Measurements from ENCODE around the gene DBF4B. TPM values are rescaled to one million over a fixed set of nuclear protein-coding genes. Genes with fewer than 3 reads are reported as not detected.

DBF4B gene
- polyA plus RNA-seq, 1 of the 3 experiments (the other 2 are of a cell fraction): 8.3 TPM

GRCh38 chr17:44769647-44770084 lies 61.2 kb downstream of the DBF4B start:
- POLR2A ChIA-PET: no interaction called here
- no peak for TF ChIP-seq MEF2A (IDR thresholded peaks at IDR 0.05; ENCODE audit: borderline replicate concordance, low read depth)
- no peak for TF ChIP-seq MXI1 (IDR thresholded peaks at IDR 0.05; ENCODE audit: low read depth, low read length)
- no peak for TF ChIP-seq PBX3 (IDR thresholded peaks at IDR 0.05)
- TF ChIP-seq RCOR1 (IDR thresholded peaks at IDR 0.05; ENCODE audit: low read length): no peak
- TF ChIP-seq GABPA (IDR thresholded peaks at IDR 0.05; ENCODE audit: low read depth): no peak
- no peak for TF ChIP-seq ELF1 (IDR thresholded peaks at IDR 0.05)
- TF ChIP-seq REST (IDR thresholded peaks at IDR 0.05; ENCODE audit: low read depth, low read length): no peak
- TF ChIP-seq SMC3 (IDR thresholded peaks at IDR 0.05; ENCODE audit: low read depth, low read length): no peak
- no peak for TF ChIP-seq NRF1 (IDR thresholded peaks at IDR 0.05; ENCODE audit: low read depth, low read length)
- TF ChIP-seq RAD21 (IDR thresholded peaks at IDR 0.05; ENCODE audit: low read length): no peak
- TF ChIP-seq MAX (IDR thresholded peaks at IDR 0.05; ENCODE audit: low read depth): no peak
- TF ChIP-seq EZH2phosphoT487 (IDR thresholded peaks at IDR 0.05; ENCODE audit: borderline replicate concordance, low read depth): no peak
- TF ChIP-seq RFX5 (IDR thresholded peaks at IDR 0.05; ENCODE audit: low read length): no peak
- no peak for TF ChIP-seq CHD2 (IDR thresholded peaks at IDR 0.05; ENCODE audit: low read length, partially characterized antibody)
- TF ChIP-seq RXRA (IDR thresholded peaks at IDR 0.05; ENCODE audit: borderline replicate concordance, low read depth): no peak
- TF ChIP-seq JUND (IDR thresholded peaks at IDR 0.05): no peak
- no peak for TF ChIP-seq SIN3A (IDR thresholded peaks at IDR 0.05; ENCODE audit: borderline replicate concordance, low read depth, low read length)
- TF ChIP-seq GATA2 (CRISPR knock-in tag; IDR thresholded peaks at IDR 0.05): no peak
- Histone ChIP-seq H3K9me3 (no peaks in the 10 kb centered on the region), H3K4me1 (ENCODE audit: control insufficient read depth in 1 of 2, insufficient read depth in 2 of 2, low read depth in 1 of 2, low read length in 1 of 2) (peaks cover 0 to 19% of the 10 kb centered on the region in 2 experiments; a peak in 1 of 4 replicates), H3K27me3 (ENCODE audit: insufficient read depth) (no peaks in the 10 kb centered on the region), H3K9me2 (no peaks in the 10 kb centered on the region), H3K4me3 (ENCODE audit: low read depth in 2 of 2, low read length in 1 of 2) (no peak overlapping the region), H3F3A (replicated peaks; ENCODE audit: insufficient read depth) (no peaks in the 10 kb centered on the region), H3K27ac (ENCODE audit: low read depth in 2 of 2, low read length in 1 of 2) (no peak overlapping the region), H3K4me2 (no peak overlapping the region), H2AFZ (ENCODE audit: low read depth) (no peak overlapping the region), H4K20me1 (ENCODE audit: insufficient read depth) (no peaks in the 10 kb centered on the region), H3K9ac (no peak overlapping the region), H3K36me3 (replicated peaks in 1 of 2; ENCODE audit: control insufficient read depth in 1 of 2, insufficient read depth in 2 of 2, low read length in 1 of 2) (no peaks in the 10 kb centered on the region), H3K79me2 (ENCODE audit: insufficient read depth) (no peaks in the 10 kb centered on the region)
- no peak for DNase-seq
- 81% methylated on average over 14 of the region's 15 CpGs for WGBS (ENCODE audit: low lambda C conversion rate)
- CTCF ChIA-PET: interaction anchor here (2.1 to 16.7 kb wide), 4 partner anchors 9 to 109 kb away, joined by 8 to 324 read pairs (median 10); partner anchors contain the start of gene ADAM11
